CD4-positive, alpha-beta memory T cell (primary cell): Measurements from ENCODE around the gene STXBP6. TPM values are rescaled to one million over a fixed set of nuclear protein-coding genes. Genes with fewer than 3 reads are reported as not detected.
A peak's percentile ranks its signal among the peaks of the same experiment; 100 is the strongest.

ENCODE experiments used
- CTCF ChIA-PET: fragments of 350-600 bp; sonication (Branson Sonifier 250); formaldehyde crosslinking; loops from one replicate; lab custom pipeline; 2021; ENCODE audit warnings: inconsistent platforms; ENCODE audit not compliant: partially characterized antibody; lab: Charles Lee
- POLR2A ChIA-PET: fragments of 350-600 bp; sonication (Branson Sonifier 250); formaldehyde crosslinking; loops from one replicate; lab custom pipeline; 2021; ENCODE audit not compliant: partially characterized antibody; lab: Charles Lee
- DNase-seq, 5 donors: peaks; one replicate each; pipeline versions ENCODE4 v3.0.0 to v3.0.0-alpha.2; 2020 to 2022; ENCODE audit warnings: mixed read lengths in 1 of 5
- H3K27ac ChIP-seq: one replicate; pipeline ENCODE4 v1.7.0; 2013; ENCODE audit warnings: low read depth, low read length
- H3K27me3 ChIP-seq: 2 replicates; pipeline ENCODE4 v1.7.0; 2013; ENCODE audit warnings: mild to moderate bottlenecking, low read length, moderate library complexity; ENCODE audit not compliant: insufficient read depth
- H3K36me3 ChIP-seq: 2 replicates; pipeline ENCODE4 v1.7.0; 2013; ENCODE audit warnings: mild to moderate bottlenecking, low read length, moderate library complexity; ENCODE audit not compliant: insufficient read depth
- H3K4me1 ChIP-seq: 2 replicates; pipeline ENCODE4 v1.7.0; 2013; ENCODE audit warnings: mild to moderate bottlenecking, low read length, moderate library complexity; ENCODE audit not compliant: insufficient read depth
- H3K4me3 ChIP-seq, 2 donors: one replicate each; pipeline ENCODE4 v1.7.0; 2013; ENCODE audit warnings: low read length in 2 of 2, mild to moderate bottlenecking in 1 of 2
- H3K9me3 ChIP-seq, 2 donors: one replicate each; pipeline ENCODE4 v1.7.0; 2013; ENCODE audit warnings: low read length in 2 of 2, control low read depth in 1 of 2; ENCODE audit not compliant: control insufficient read depth in 1 of 2
- H3K27ac Mint-ChIP-seq, 7 donors: one replicate each; pipeline ENCODE4 v1.8.0; 2020 to 2021; ENCODE audit warnings: mixed read lengths in 7 of 7, mild to moderate bottlenecking in 6 of 7, inconsistent platforms in 3 of 7, moderate library complexity in 3 of 7
- H3K27me3 Mint-ChIP-seq, 2 donors: one replicate each; pipeline ENCODE4 v1.8.0; 2020 to 2021; ENCODE audit warnings: mixed read lengths in 2 of 2
- H3K36me3 Mint-ChIP-seq, 2 donors: one replicate each; pipeline ENCODE4 v1.8.0; 2020 to 2021; ENCODE audit warnings: mixed read lengths in 2 of 2, inconsistent platforms in 1 of 2, mild to moderate bottlenecking in 1 of 2
- H3K4me1 Mint-ChIP-seq, 4 donors: one replicate each; pipeline ENCODE4 v1.8.0; 2020 to 2021; ENCODE audit warnings: mixed read lengths in 4 of 4, mild to moderate bottlenecking in 1 of 4
- H3K4me3 Mint-ChIP-seq, 8 donors: one replicate each; pipeline ENCODE4 v1.8.0; 2020 to 2021; ENCODE audit warnings: mixed read lengths in 8 of 8, mild to moderate bottlenecking in 7 of 8, moderate library complexity in 6 of 8, inconsistent platforms in 3 of 8
- H3K9me3 Mint-ChIP-seq, 8 donors: one replicate each; pipeline ENCODE4 v1.8.0; 2020 to 2021; ENCODE audit warnings: mixed read lengths in 8 of 8, mild to moderate bottlenecking in 5 of 8, inconsistent platforms in 3 of 8, moderate library complexity in 1 of 8
- intact Hi-C: fragments of 100-400 bp; cut with micrococcal nuclease; formaldehyde crosslinking; loops from one replicate; pipeline ENCODE4 v1.15.1; 2023
- polyA plus RNA-seq, 2 donors: library from polyadenylated mRNA; unstranded; fragments of 300-500 nt; fragmentation: Illumina TruSeq; gene quantifications; one replicate each; pipeline ENCODE4 v1.2.3, GENCODE V29; 2021
- total RNA-seq, 2 experiments: library from RNA; stranded (reverse); gene quantifications; one replicate each; pipeline ENCODE4 v1.2.3, GENCODE V29; 2021

Gene STXBP6
- total and polyA plus RNA-seq, 4 experiments from 2014 or later = not detected

DNA sequence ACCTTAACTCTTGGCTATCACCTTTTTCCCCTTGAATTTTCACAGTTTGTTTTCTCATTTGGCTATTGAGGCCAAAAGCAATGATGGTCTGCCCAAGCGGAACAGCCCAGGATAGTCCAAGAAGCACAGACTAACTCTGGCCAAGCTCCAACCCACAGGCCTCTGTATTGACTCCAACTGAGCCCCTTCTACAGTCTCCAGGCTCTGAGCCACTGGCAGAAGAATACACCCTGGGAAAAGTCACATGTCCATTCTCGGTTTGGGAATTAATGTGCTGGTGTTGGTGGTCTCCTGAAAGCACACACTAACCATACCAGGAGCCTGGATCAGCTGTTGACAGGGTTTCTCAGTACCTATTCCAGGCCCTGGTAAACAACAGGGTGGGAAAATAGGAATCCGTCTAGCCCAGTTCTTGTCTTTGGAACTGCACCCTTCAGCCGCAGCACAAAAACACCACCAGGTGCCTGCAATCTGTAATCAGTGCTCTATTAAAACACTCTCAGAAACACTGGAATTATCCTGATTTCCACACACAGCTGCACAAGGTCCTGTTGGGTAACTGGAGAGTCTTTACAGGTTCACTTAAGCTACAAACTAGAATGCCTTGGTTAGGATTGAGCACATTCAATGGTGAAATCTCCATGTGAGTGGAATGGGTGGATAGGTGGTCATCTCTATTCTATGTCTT lies 63.6 kb downstream of the STXBP6 start:
- H3K4me1 Mint-ChIP-seq = no peaks in the 10 kb centered on the region
- Histone ChIP-seq H3K27ac (no peak overlapping the region), H3K4me3 (no peak overlapping the region), H3K36me3 (no peaks in the 10 kb centered on the region), H3K9me3 (no peaks in the 10 kb centered on the region), H3K27me3 (no peaks in the 10 kb centered on the region), H3K4me1 (no peaks in the 10 kb centered on the region)
- H3K27ac Mint-ChIP-seq = no peak overlapping the region
- no peak for DNase-seq
- H3K36me3 Mint-ChIP-seq = no peaks in the 10 kb centered on the region
- no peak overlapping the region for H3K4me3 Mint-ChIP-seq
- intact Hi-C loops = no loop called here
- POLR2A ChIA-PET = no interaction called here
- peaks cover 0 to 3% (median 0%) of the 10 kb centered on the region in 8 donors for H3K9me3 Mint-ChIP-seq
- H3K27me3 Mint-ChIP-seq = peaks cover 8 to 15% of the 10 kb centered on the region in 2 donors
- CTCF ChIA-PET = no interaction called here

DNA sequence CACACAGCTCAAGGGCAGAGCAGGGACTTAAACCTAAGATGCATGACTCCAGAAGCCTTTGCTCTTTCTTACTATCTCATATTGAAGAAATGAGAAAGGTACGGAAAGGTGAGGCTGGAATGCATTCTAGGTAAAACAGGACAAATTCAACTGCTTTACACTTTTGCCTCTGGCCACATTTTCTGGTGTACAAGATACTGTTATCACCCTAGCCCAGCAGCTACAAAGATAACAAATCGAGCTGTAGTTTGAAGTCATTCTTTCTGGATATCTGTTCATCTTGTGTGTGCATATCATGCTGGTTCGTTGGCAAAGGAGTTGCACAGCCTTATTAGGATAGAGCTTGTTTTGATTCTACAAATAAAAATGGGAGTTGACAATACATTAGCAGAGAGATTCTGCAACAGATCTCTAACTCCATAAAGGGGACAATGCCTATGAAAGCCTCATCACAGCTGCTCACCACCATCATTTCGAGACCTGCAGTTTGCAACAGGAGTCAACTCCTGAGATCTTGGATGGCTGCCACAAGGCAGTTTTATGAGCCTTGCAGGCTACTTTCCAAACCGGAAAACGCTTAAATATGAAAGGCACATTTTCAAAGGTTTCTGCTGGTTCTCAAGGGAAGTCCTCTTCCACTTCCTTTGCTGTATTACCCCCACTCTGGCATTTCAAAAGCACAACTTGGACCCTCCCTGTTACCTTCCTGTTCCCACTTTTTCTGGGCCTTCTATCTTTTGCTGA lies 64.9 kb downstream of the STXBP6 start:
- Histone ChIP-seq H3K4me3 (no peak overlapping the region), H3K4me1 (no peaks in the 10 kb centered on the region), H3K27me3 (no peaks in the 10 kb centered on the region), H3K36me3 (no peaks in the 10 kb centered on the region), H3K27ac (no peak overlapping the region), H3K9me3 (no peaks in the 10 kb centered on the region)
- Mint-ChIP-seq H3K27ac (no peak overlapping the region), H3K9me3 (peaks cover 0 to 3% (median 0%) of the 10 kb centered on the region in 8 donors), H3K4me1 (no peaks in the 10 kb centered on the region), H3K4me3 (no peak overlapping the region), H3K36me3 (no peaks in the 10 kb centered on the region), H3K27me3 (peaks cover 8 to 15% of the 10 kb centered on the region in 2 donors)
- CTCF ChIA-PET = no interaction called here
- no peak for DNase-seq
- intact Hi-C loops = no loop called here
- POLR2A ChIA-PET = no interaction called here

DNA sequence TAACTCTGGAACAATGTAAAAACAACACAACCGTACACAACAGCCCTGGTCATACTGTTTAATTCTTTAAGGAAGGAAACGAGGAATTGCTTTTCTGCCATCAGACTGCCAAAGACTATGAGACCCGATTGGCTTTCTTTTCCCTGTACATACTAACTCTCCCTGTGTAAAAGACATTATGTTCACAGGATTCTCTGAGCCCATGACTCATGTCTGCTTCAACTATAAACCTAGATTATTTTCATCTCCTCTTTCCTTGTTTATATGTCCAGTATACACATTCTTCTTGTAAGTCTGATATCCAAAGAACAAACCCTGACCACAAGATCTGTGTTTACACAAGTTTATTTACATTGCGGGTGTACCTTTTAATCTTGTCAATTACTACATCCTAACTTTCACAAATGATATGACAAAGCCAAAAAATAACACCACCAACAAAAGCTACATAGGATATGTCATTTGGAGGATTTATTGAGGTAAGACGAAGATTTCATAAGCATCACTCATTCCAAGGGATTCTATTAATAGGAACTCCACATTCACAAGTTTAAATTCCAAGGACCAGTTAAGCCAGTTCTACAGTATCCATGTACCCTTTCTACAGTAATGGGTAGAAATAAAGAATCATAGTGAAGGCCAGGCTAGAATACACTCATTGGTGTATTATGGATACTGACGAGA lies 67.3 kb downstream of the STXBP6 start:
- Mint-ChIP-seq H3K36me3 (no peaks in the 10 kb centered on the region), H3K9me3 (peaks cover 0 to 4% (median 0%) of the 10 kb centered on the region in 8 donors), H3K4me3 (no peak overlapping the region), H3K4me1 (no peaks in the 10 kb centered on the region), H3K27me3 (peaks cover 6 to 18% of the 10 kb centered on the region in 2 donors), H3K27ac (no peak overlapping the region)
- DNase-seq = no peak
- ChIA-PET POLR2A (no interaction called here), CTCF (no interaction called here)
- no peak overlapping the region for H3K4me3 ChIP-seq
- H3K27me3 ChIP-seq = no peaks in the 10 kb centered on the region
- intact Hi-C loops = no loop called here
- no peaks in the 10 kb centered on the region for H3K4me1 ChIP-seq
- no peaks in the 10 kb centered on the region for H3K9me3 ChIP-seq
- H3K36me3 ChIP-seq = no peaks in the 10 kb centered on the region
- no peak overlapping the region for H3K27ac ChIP-seq

DNA sequence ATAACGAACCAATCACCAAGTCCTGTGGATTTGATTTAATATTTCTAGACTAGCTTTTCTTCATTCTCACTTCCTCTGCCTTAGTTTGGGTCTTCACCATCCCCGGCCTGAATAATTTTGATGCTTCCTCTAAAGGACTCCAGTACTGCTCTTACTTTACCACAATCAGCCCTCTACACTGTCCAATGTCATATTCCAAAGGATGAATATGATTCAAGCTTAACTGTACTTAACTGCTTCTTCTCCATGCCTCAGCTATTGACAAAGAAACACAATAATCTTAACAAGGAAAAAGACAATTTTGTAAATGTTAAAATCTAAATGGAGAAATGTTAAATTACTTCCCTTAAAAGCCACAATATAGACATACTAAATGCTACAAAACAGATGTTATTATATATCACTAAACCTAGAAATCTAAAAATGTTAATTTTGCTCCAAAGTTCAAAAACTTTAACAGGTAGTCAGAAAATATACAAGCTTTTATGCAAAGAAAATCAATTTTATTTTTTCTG lies 70.2 kb downstream of the STXBP6 start:
- no peak for DNase-seq
- Histone ChIP-seq H3K4me3 (no peak overlapping the region), H3K4me1 (no peaks in the 10 kb centered on the region), H3K9me3 (no peaks in the 10 kb centered on the region), H3K27ac (no peak overlapping the region), H3K27me3 (no peaks in the 10 kb centered on the region), H3K36me3 (no peaks in the 10 kb centered on the region)
- peak overlapping the region in 1 of 7 donors; percentile 16 for H3K27ac Mint-ChIP-seq
- intact Hi-C loops = no loop called here
- H3K9me3 Mint-ChIP-seq = peaks cover 0 to 2% (median 0%) of the 10 kb centered on the region in 8 donors
- H3K36me3 Mint-ChIP-seq = no peaks in the 10 kb centered on the region
- H3K4me1 Mint-ChIP-seq = no peaks in the 10 kb centered on the region
- H3K27me3 Mint-ChIP-seq = peaks cover 4 to 14% of the 10 kb centered on the region in 2 donors
- CTCF ChIA-PET = no interaction called here
- H3K4me3 Mint-ChIP-seq = no peak overlapping the region
- POLR2A ChIA-PET = no interaction called here

DNA sequence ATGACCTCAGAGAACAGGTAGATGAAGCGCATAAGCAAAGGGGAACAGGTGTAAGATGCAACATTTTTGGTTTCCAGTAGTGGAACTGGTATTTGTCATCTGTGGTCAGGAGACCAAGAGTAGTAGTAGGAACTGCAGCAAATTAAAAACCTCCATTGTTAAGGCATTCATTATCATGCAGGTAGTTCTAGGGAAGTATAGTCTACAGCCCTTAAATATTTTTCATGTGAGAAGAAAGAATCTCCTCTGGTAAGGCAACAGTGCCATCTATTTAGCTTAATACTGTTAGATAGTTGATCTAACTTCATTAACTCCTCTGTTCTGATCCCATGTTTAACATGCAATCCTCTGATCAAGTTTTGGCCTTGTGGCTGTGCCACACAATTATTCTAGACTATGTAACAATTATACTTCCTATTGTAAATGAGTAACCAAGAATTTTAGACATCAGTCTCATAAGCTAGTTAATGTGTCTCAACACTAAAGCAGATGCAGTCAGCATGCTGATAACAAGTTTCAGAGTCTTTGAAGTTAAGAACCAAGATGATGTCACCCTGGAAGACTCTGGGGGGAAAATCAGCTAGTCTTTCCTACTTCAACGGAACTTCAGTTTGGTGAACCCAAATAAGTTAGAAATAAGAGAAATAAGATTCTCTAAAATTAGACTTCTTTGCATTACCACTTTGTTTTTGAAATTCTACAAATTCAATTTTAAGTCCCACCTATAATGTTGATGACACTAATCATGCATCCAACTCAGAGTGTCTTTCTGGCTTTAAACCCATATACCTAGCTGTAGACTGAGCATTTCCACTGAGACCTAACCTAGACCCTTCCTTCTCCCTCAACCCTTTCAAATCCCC lies 70.9 kb downstream of the STXBP6 start:
- no peaks in the 10 kb centered on the region for H3K36me3 ChIP-seq
- Mint-ChIP-seq H3K9me3 (peaks cover 0 to 2% (median 0%) of the 10 kb centered on the region in 8 donors), H3K4me3 (no peak overlapping the region), H3K27ac (no peak overlapping the region), H3K4me1 (no peaks in the 10 kb centered on the region), H3K36me3 (no peaks in the 10 kb centered on the region), H3K27me3 (peaks cover 4 to 14% of the 10 kb centered on the region in 2 donors)
- no peaks in the 10 kb centered on the region for H3K27me3 ChIP-seq
- no peaks in the 10 kb centered on the region for H3K9me3 ChIP-seq
- CTCF ChIA-PET = no interaction called here
- DNase-seq = no peak
- H3K4me1 ChIP-seq = no peaks in the 10 kb centered on the region
- POLR2A ChIA-PET = no interaction called here
- H3K4me3 ChIP-seq = no peak overlapping the region
- intact Hi-C loops = no loop called here
- no peak overlapping the region for H3K27ac ChIP-seq

DNA sequence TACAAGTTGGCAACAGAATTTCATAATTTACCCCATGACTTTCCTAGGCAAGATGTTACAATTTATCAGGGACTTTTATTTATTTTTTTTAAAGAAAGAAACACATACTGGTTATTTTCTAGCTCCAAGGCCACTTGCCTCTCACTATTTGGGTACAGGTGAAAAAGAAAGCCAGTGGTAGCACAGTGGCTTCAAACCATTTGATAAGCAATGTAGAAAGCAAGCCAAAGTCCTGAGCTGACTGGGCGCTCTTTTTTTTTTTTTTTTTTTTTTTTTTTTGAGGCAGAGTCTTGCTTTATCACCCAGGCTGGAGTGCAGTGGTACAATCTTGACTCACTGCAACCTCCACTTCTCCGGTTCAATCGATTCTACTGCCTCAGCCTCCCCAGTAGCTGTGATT lies 73.3 kb downstream of the STXBP6 start:
- Histone ChIP-seq H3K9me3 (no peaks in the 10 kb centered on the region), H3K36me3 (no peaks in the 10 kb centered on the region), H3K4me1 (no peaks in the 10 kb centered on the region), H3K27ac (no peak overlapping the region), H3K4me3 (no peak overlapping the region), H3K27me3 (no peaks in the 10 kb centered on the region)
- Mint-ChIP-seq H3K9me3 (peaks cover 0 to 2% (median 0%) of the 10 kb centered on the region in 8 donors), H3K4me3 (no peak overlapping the region), H3K36me3 (no peaks in the 10 kb centered on the region), H3K27ac (no peak overlapping the region), H3K27me3 (peaks cover 1 to 5% of the 10 kb centered on the region in 2 donors), H3K4me1 (no peaks in the 10 kb centered on the region)
- intact Hi-C loops = no loop called here
- CTCF ChIA-PET = no interaction called here
- POLR2A ChIA-PET = no interaction called here
- DNase-seq = no peak
